HG03108 (cell line): ENCODE data around the gene SLX4.
"Not testable (repeated sequence)": the region's sequence is repeated elsewhere in the genome, so short reads cannot be mapped to it uniquely, and the experiment has no call there.

ENCODE experiments used
- ATAC-seq: cut with Tn5 transposase; IDR thresholded peaks from one replicate; pipeline ENCODE4 v1.9.1; 2021; ENCODE audit warnings: moderate library complexity; ENCODE audit not compliant: unreplicated experiment

Gene SLX4

GRCh38 chr16:3611146-3611975, at the start of gene SLX4:
SLX4 (minus strand) TSS chr16:3611606; CDS start chr16:3608964, 2,642 bp downstream.
- ATAC-seq = peak; percentile 78

GRCh38 chr16:3659251-3659650, 47.8 kb upstream of the SLX4 start:
- ATAC-seq = no peak

- no peak for ATAC-seq
Measured at GRCh38 chr16:3656491-3657468, 45.4 kb upstream of the SLX4 start.

- not testable (repeated sequence) for ATAC-seq
Measured at GRCh38 chr16:3656160-3656490, 44.7 kb upstream of the SLX4 start.

GRCh38 chr16:3655396-3656159, 44.2 kb upstream of the SLX4 start:
- no peak for ATAC-seq

- ATAC-seq = no peak
Measured at GRCh38 chr16:3655030-3655395, 43.6 kb upstream of the SLX4 start.

GRCh38 chr16:3654249-3654991, 43.0 kb upstream of the SLX4 start, which contains the start of gene DNASE1:
DNASE1 (plus strand) TSS chr16:3654691; CDS start chr16:3655374, 683 bp downstream.
- ATAC-seq = no peak

DNA sequence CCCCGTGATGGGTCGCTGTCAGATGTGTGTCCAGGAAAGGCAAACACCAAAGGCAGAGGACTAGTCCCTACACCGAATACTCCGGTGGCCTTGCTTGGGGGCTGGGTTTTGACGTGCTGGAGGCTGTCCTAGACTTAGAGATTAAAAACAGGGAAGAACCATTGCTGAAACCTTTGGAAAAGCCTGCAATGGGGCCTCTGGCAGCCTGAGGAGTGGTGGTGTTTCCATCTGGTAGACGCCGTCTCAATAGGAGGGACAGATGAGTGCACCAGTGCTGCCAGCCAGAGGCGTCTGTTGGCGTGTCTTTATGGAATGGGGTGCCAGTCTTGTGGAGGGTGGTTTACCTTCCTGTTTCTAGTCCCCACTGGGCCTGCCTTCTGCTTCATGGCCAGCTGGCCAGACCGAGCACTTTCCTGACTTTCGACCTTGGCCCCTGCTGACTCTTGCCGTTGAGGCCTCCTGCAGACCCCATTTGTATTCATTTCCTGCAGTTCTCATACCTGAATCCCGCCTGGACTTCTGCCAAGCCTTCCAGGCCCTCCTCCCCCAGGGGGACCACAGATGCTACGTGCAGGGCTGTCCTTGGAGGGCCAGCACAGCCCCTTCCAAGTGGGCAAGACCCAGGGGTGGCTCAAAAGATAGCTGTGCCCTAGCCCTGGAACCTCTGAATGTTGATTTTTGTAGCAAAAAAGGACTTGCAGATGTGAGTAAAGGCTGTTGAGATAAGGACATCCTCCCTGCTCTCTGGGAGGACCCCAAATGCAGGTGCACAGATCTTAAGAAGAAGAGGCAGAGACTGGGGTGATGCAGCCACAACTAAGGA, 41.2 kb upstream of the SLX4 start:
- ATAC-seq = no peak

- no peak for ATAC-seq
Measured at GRCh38 chr16:3651461-3652372, 40.3 kb upstream of the SLX4 start.

DNA sequence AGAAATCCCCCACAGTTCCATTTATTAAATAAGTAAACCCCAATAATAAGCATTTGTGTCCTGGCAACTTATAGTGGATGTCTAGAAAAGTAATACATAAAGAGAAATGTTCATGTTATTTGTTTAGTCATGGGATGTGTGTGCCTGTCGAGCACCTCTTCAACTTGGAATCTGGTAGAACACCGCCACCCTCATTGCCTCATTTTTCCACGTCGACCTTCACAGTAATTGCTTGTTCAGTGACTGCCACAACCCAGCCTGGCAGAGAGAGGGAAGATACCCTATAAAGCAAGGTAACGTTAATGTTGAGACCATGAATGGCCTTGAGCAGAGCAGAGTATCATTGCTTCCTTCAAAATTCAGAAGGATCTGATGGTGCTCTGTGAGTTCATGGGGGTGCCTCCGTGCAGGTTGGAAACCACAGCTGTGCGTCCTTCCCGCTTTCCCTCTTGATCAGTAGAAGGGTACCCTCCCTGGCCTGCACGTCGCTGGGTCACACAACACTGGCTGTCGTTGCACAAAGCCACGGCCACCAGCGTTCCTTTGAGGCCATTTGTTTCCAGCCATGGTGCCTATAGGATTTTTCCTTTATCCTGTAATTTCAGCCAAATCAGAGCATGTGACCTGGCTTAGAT, 39.3 kb upstream of the SLX4 start:
- ATAC-seq = no peak

DNA sequence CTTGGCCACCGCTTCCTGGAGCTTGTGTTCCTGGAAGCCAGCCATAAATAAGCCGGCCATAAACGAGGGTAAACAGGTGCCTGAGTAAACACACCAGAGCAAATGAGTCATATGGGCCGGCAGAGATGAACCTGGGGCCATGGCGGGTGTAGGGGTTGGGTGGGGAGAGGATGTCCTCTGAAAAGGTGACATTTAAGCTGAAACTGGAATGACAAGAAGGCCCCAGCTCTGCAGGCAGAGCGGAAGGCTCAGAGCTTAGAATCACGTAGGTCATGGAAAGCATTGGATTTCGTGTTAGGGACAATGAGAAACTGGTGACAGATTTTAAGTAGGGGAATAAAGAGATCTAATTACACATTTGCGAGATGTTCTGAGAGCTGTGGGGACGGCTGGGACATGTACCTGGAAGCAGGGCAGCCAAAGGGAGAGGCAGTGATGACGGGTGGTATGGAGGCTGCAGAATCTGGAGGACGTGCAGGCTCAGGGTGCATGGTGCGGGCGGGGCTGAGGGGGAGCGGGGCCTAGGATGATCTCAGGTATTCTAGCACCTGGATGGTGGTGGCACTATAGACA, 35.0 kb upstream of the SLX4 start:
- no peak for ATAC-seq

DNA sequence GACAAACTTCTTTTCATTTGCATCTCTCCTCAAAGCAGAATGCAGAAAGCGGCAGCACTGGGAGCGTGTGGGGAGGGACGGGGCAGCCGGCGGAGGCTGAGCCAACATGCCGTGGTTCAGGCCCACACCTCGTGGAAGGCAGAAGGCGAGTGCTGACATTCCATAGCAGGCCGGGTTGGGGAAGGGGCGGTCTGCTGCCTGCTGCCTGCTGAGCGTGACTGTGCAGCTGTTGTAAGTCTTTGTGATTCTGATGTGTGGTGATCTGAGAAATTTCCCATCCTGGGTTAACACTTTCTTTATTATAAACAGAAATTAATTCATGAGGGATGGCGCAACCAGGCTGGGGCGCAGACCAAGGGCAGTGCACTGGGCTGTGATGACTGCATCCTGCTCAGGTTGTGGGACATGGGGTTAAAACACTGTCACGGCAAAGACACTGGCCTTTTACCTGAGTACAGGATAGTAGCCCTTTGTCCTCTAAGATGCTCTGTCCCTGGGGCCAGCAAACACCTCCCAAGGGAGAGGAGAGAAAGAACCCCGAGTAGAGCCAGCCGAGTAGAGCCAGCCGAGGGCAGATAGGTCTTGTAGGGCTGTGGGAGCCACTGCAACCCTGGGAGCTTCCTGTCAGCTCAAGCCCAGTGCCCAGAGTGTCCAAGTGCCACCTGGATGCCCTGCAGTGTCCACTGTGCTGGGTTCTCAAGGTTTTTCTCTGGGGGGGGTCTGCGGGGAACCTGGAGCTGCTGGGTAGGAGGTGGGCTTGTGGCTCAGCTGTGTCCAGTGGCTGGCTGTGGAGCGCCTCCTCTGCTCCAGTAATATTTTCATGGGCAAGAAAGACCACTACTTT, 34.3 kb upstream of the SLX4 start:
- no peak for ATAC-seq

GRCh38 chr16:3645108-3645503, 33.7 kb upstream of the SLX4 start:
- ATAC-seq = no peak

- no peak for ATAC-seq
Measured at GRCh38 chr16:3643095-3643730, 31.8 kb upstream of the SLX4 start.

DNA sequence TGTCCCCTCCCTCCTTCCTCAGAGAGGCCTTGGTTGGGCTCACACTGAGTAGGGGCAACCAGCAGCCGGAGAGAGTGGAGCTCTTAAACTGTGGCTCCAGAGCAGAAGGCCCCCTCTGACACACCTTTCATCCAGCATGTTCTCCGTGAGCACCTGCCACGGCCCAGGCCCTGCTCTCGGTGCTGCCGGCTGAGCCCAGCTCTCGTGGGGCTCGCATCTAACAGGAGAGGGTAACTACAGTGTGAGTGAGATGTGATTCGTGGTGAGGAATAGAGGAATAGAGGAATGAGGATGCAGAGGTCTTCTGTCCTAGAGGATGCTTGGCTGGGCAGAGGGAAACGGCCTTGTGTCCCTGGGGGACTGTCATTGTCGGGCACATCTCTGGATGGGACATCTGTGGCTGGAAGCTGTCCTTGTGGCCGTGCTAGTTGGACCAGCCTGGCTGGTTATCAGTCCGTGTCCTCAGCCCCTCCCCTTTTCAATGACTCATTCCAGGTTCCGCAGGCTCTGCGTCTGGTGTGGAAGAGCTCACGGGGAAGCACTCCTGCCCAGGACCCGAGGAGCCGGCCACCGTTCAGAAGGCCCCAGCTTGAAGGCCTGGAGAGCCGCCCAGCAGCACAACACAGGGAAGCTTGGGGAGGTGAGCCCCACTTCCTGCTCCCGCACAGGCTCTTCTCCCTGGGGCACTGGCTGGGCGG, 31.1 kb upstream of the SLX4 start:
- ATAC-seq = no peak
